HG02973 (cell line): ENCODE results near the gene PSMD3.
"Not testable (repeated sequence)": the region's sequence is repeated elsewhere in the genome, so short reads cannot be mapped to it uniquely, and the experiment has no call there.

Experiments
- ATAC-seq: cut with Tn5 transposase; IDR thresholded peaks from one replicate; pipeline ENCODE4 v1.9.1; 2021; ENCODE audit warnings: moderate library complexity; ENCODE audit not compliant: unreplicated experiment

PSMD3 gene

GRCh38 chr17:39980351-39981206, at the start of gene PSMD3:
Gene PSMD3 (plus strand): TSS chr17:39980807. CDS start chr17:39980971, 164 bp downstream.
- peak; percentile 88 for ATAC-seq

- ATAC-seq: no peak
Observed at GRCh38 chr17:39933912-39934311, 46.7 kb upstream of the PSMD3 start.

GRCh38 chr17:39934324-39934723, 46.3 kb upstream of the PSMD3 start:
- ATAC-seq: no peak

GRCh38 chr17:39935909-39936308, 44.7 kb upstream of the PSMD3 start:
- no peak for ATAC-seq

- ATAC-seq: no peak
Observed at GRCh38 chr17:39937447-39937846, 43.2 kb upstream of the PSMD3 start.

GRCh38 chr17:39938140-39938869, 42.3 kb upstream of the PSMD3 start:
- ATAC-seq: no peak

- no peak for ATAC-seq
Observed at GRCh38 chr17:39939106-39939505, 41.5 kb upstream of the PSMD3 start.

GRCh38 chr17:39939588-39940419, 40.8 kb upstream of the PSMD3 start:
- no peak for ATAC-seq

GRCh38 chr17:39943702-39944392, 36.8 kb upstream of the PSMD3 start:
- ATAC-seq: no peak

GRCh38 chr17:39944393-39944711, 36.3 kb upstream of the PSMD3 start:
- ATAC-seq: no peak

GRCh38 chr17:39946551-39947330, 33.9 kb upstream of the PSMD3 start:
- ATAC-seq: no peak

- ATAC-seq: not testable (repeated sequence)
Observed at GRCh38 chr17:39948489-39948828, 32.1 kb upstream of the PSMD3 start.

- ATAC-seq: no peak
Observed at GRCh38 chr17:39949028-39949427, 31.6 kb upstream of the PSMD3 start.

- no peak for ATAC-seq
Observed at GRCh38 chr17:39950871-39951348, 29.7 kb upstream of the PSMD3 start.

GRCh38 chr17:39951924-39952679, 28.5 kb upstream of the PSMD3 start:
- ATAC-seq: peak; percentile 22

GRCh38 chr17:39952680-39953470, 27.7 kb upstream of the PSMD3 start:
- ATAC-seq: peak; percentile 54

GRCh38 chr17:39953471-39953888, 27.1 kb upstream of the PSMD3 start:
- no peak for ATAC-seq

GRCh38 chr17:39954876-39955275, 25.7 kb upstream of the PSMD3 start:
- ATAC-seq: no peak
